Breast epithelium (tissue), 4 donors: ENCODE data around the gene FTSJ1. TPM values are rescaled to one million over a fixed set of nuclear protein-coding genes. Genes with fewer than 3 reads are reported as not detected.

Experiments
- DNase-seq, 2 donors: peaks; one replicate each; pipeline ENCODE4 v3.0.0-alpha.2; 2019; ENCODE audit warnings: low spot score in 2 of 2
- H3K27ac ChIP-seq, 2 donors: fragments of 200-600 bp; sonication (generic) in 1 of 2; one replicate each; pipeline ENCODE4 v1.5.1; 2016 to 2019; ENCODE audit warnings: mild to moderate bottlenecking in 1 of 2
- H3K27me3 ChIP-seq, 2 donors: fragments of 200-600 bp; sonication (generic) in 1 of 2; one replicate each; pipeline versions ENCODE4 v1.5.1 to v1.6.0; 2017 to 2019; ENCODE audit warnings: control low read depth in 1 of 2, mild to moderate bottlenecking in 1 of 2
- H3K36me3 ChIP-seq: fragments of 200-600 bp; one replicate; pipeline ENCODE4 v1.5.1; 2019
- H3K4me1 ChIP-seq, 2 donors: fragments of 200-600 bp; sonication (generic); one replicate each; pipeline ENCODE4 v1.5.1; 2016 to 2019; ENCODE audit warnings: control low read depth in 1 of 2
- H3K4me3 ChIP-seq, 3 donors: fragments of 200-600 bp; sonication (generic); 1 replicate in 2 of 3; 2 replicates in 1 of 3; pipeline ENCODE4 v1.5.1; 2016 to 2019; ENCODE audit warnings: mild to moderate bottlenecking in 3 of 3, moderate library complexity in 2 of 3
- H3K9me3 ChIP-seq, 2 donors: fragments of 200-600 bp; sonication (generic) in 1 of 2; one replicate each; pipeline ENCODE4 v1.5.1; 2016 to 2019; ENCODE audit warnings: control low read depth in 1 of 2
- CTCF ChIP-seq, 3 donors: fragments of 450-650 bp; IDR thresholded peaks; one replicate each; pipeline ENCODE4 v1.5.1; 2016 to 2017; ENCODE audit warnings: antibody characterized with exemption in 3 of 3, mild to moderate bottlenecking in 3 of 3, moderate library complexity in 3 of 3
- POLR2A ChIP-seq: fragments of 450-650 bp; IDR thresholded peaks from one replicate; pipeline ENCODE4 v1.6.1; 2016; ENCODE audit warnings: antibody characterized with exemption, mild to moderate bottlenecking, moderate library complexity
- POLR2AphosphoS5 ChIP-seq, 3 donors: sonication (generic); formaldehyde crosslinking; IDR thresholded peaks; one replicate each; pipeline ENCODE4 v1.6.1; 2017; ENCODE audit warnings: antibody characterized with exemption in 3 of 3
- intact Hi-C: fragments of 100-400 bp; cut with DNase I; formaldehyde crosslinking; loops from one replicate; pipeline ENCODE4 v1.15.1; 2023; ENCODE audit warnings: low total_unique reads
- total RNA-seq, 3 donors: library from RNA; depleted of rRNA; stranded (reverse); fragments of >200 nt; gene quantifications; one replicate each; pipeline ENCODE4 v1.1.0, GENCODE V29; 2016

The FTSJ1 gene
- total RNA-seq, 3 donors from 2014 or later: 31.8 to 55.4 (median 34.8) TPM

DNA sequence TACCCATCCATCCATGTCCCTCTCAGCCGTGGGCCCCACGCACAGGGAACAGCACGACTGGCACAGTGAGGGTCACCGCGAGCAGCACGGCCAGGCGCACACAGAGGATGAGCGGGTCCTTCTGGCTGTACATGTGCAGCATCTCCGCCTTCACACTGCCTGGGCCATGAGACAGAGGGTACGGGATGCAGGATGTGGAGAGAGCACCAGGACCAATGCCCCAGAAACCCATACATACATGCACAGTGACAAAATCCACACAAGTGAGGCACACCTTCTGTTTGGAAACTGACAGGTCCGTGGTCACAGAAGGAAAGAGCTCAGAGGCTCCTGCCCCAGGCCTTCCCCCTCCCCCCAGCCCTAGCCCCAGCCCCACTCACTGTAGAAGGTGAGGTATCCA is 15.4 kb upstream of the FTSJ1 start:
- Histone ChIP-seq H3K36me3 (no peaks in the 10 kb centered on the region), H3K27me3 (peaks cover 0 to 55% of the 10 kb centered on the region in 2 donors), H3K4me1 (no peaks in the 10 kb centered on the region), H3K4me3 (no peak overlapping the region), H3K27ac (no peak overlapping the region), H3K9me3 (peaks cover 0 to 1% of the 10 kb centered on the region in 2 donors)
- intact Hi-C loops: no loop called here
- DNase-seq: no peak
- TF ChIP-seq POLR2A: no peak
- no peak for TF ChIP-seq CTCF (IDR thresholded peaks at IDR 0.05)
- TF ChIP-seq POLR2AphosphoS5 (IDR thresholded peaks at IDR 0.05): no peak

DNA sequence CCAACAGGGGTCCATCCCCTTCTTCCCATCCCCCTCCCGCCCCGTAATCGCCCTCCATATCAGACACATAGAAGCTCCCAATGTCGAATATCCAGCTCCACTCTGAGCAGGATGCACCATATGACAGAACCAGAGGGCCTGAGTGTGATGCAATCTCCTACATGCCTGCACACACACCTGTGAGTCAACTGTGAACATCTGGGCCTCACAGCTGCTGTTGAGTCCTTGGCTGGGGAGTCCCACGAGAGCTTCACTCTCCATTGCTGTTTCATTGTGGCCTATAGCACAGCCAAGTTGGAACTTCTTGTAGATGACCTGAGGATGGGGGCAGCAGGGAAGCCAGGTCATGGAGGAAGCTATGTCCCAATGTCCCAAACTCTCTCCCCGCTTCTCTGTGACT is 14.2 kb upstream of the FTSJ1 start:
- H3K27ac ChIP-seq: no peak overlapping the region
- peaks cover 0 to 65% of the 10 kb centered on the region in 2 donors for H3K27me3 ChIP-seq
- TF ChIP-seq POLR2A: no peak
- TF ChIP-seq CTCF (IDR thresholded peaks at IDR 0.05): no peak
- TF ChIP-seq POLR2AphosphoS5 (IDR thresholded peaks at IDR 0.05): no peak
- no peaks in the 10 kb centered on the region for H3K9me3 ChIP-seq
- H3K4me3 ChIP-seq: no peak overlapping the region
- intact Hi-C loops: no loop called here
- DNase-seq: no peak
- no peaks in the 10 kb centered on the region for H3K4me1 ChIP-seq
- H3K36me3 ChIP-seq: no peaks in the 10 kb centered on the region

DNA sequence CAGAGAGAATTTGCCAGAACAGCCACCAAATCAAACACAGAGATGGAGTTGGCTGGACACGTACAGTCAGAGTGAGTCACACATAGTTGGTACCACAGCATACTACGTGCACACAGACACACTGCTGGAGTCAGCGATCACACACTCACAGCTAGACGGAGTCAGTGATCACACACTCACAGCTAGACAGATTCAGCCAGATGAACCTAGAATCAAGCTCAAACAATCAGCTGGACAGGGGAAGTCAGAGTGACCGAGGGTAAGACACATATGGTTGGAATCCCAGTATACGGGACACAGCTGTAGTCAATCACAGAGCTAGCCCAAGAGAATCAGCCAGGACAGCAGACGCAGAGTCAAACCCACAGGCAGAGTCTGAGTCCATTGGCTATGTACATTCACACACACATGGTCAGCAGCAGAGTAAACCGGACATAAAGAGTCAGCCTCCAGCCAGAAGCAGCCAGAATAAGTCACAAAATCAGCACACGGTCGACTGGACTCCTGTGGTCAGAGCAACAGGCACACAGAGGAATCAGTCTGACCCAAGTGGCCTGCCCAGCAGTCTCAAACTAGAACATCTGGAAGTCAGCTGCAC is 10.6 kb upstream of the FTSJ1 start:
- no peaks in the 10 kb centered on the region for H3K36me3 ChIP-seq
- no peak for TF ChIP-seq CTCF (IDR thresholded peaks at IDR 0.05)
- no peak for TF ChIP-seq POLR2A
- peaks cover 0 to 73% of the 10 kb centered on the region in 2 donors for H3K27me3 ChIP-seq
- no peak for DNase-seq
- intact Hi-C loops: no loop called here
- peak overlapping the region in 1 of 2 donors; percentile 52 for H3K27ac ChIP-seq
- no peaks in the 10 kb centered on the region for H3K4me1 ChIP-seq
- no peak overlapping the region for H3K4me3 ChIP-seq
- H3K9me3 ChIP-seq: no peaks in the 10 kb centered on the region

DNA sequence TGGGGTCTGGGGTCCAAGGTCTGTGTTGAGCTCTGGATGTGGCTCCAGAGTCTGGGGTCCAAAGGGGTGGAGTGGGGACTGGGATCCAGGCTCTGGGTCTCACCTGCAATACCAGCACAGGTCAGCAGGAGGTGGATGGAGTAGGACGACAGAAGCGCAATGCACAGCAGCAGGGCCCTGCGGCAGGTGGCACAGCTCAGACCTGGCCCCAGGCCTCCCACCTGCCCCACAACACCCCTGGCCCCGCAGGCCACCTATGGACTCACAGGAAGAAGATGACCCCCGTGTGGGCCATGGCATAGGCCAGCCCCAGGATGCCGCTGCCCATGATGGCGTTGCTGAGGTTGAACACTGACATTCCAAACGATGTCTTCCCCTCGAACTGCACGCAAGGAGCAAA is 9.3 kb upstream of the FTSJ1 start:
- Histone ChIP-seq H3K4me1 (no peaks in the 10 kb centered on the region), H3K36me3 (no peaks in the 10 kb centered on the region), H3K27ac (no peak overlapping the region), H3K27me3 (peaks cover 0 to 66% of the 10 kb centered on the region in 2 donors), H3K4me3 (no peak overlapping the region), H3K9me3 (no peaks in the 10 kb centered on the region)
- TF ChIP-seq POLR2A (no peak), CTCF (IDR thresholded peaks at IDR 0.05) (no peak), POLR2AphosphoS5 (IDR thresholded peaks at IDR 0.05) (no peak)
- intact Hi-C loops: no loop called here
- no peak for DNase-seq

- DNase-seq: no peak
- intact Hi-C loops: no loop called here
- H3K9me3 ChIP-seq: no peaks in the 10 kb centered on the region
- H3K27me3 ChIP-seq: peaks cover 0 to 60% of the 10 kb centered on the region in 2 donors
- no peaks in the 10 kb centered on the region for H3K4me1 ChIP-seq
- TF ChIP-seq CTCF (IDR thresholded peaks at IDR 0.05) (no peak), POLR2AphosphoS5 (IDR thresholded peaks at IDR 0.05) (no peak), POLR2A (no peak)
- peak overlapping the region in 1 of 3 donors; percentile 53 for H3K4me3 ChIP-seq
- no peak overlapping the region for H3K27ac ChIP-seq
- no peaks in the 10 kb centered on the region for H3K36me3 ChIP-seq
These were observed 8.7 kb upstream of the FTSJ1 start for GRCh38 chrX:48467281-48467761.
